K562 (cell line): ENCODE results near the gene IFITM2. TPM values are rescaled to one million over a fixed set of nuclear protein-coding genes. Genes with fewer than 3 reads are reported as not detected.

Source experiments
- NR4A1 ChIP-seq, 2 experiments: fragments of 250-450 bp in 1 of 2; fragments of 450-650 bp in 1 of 2; sonication (Bioruptor Pico) in 1 of 2; IDR thresholded peaks; 2 replicates each; pipeline versions ENCODE4 v1.4.0 to v1.6.1; 2016 to 2020; ENCODE audit warnings: mild to moderate bottlenecking in 2 of 2, missing compliant biosample characterization in 1 of 2, missing genetic modification characterization in 1 of 2, moderate library complexity in 1 of 2
- ZBTB26 ChIP-seq: fragments of 450-650 bp; formaldehyde crosslinking; IDR thresholded peaks from 2 replicates; pipeline ENCODE4 v1.4.0; 2022; ENCODE audit warnings: missing genetic modification characterization
- ZNF407 ChIP-seq: fragments of 450-650 bp; IDR thresholded peaks from 2 replicates; pipeline ENCODE4 v1.6.1; 2016; ENCODE audit warnings: low read depth
- ZNF583 ChIP-seq: fragments of 250-450 bp; sonication (Bioruptor Pico); IDR thresholded peaks from 2 replicates; pipeline ENCODE4 v1.4.0; 2020
- ZNF584 ChIP-seq: fragments of 200-800 bp; sonication (Bioruptor generic); IDR thresholded peaks from 2 replicates; pipeline ENCODE4 v1.6.1; 2016; ENCODE audit warnings: low read depth, mild to moderate bottlenecking, missing genetic modification characterization, missing compliant biosample characterization
- polyA plus RNA-seq, 8 experiments: library from polyadenylated mRNA; depleted of rRNA in 4 of 8; stranded (reverse) in 5 of 8; unstranded in 3 of 8; fragments of >200 nt; fragmentation: Nextera tagmentation in 2 of 8; fragmentation: Illumina TruSeq in 1 of 8; extraction: Ambion mirVana in 2 of 8; extraction: Trizol in 1 of 8; gene quantifications; 2 replicates each; pipeline versions ENCODE4 v1.2.1 to v1.2.3, GENCODE V29; 2011 to 2014; ENCODE audit warnings: inconsistent platforms in 1 of 8, missing spikeins in 1 of 8
- total RNA-seq, 7 experiments: library from RNA; depleted of rRNA in 6 of 7; stranded (reverse); fragments of >200 nt in 6 of 7; fragmentation: Illumina TruSeq in 2 of 7; extraction: Trizol in 2 of 7; gene quantifications; 2 replicates each; pipeline versions ENCODE4 v1.2.1 to v1.2.3, GENCODE V29; 2011 to 2021; ENCODE audit warnings: low replicate concordance in 1 of 7

The IFITM2 gene
- total and polyA plus RNA-seq, 9 of the 15 experiments (the other 6 are each of a cell fraction or from before 2014, with no cell fraction given) = 52.8 to 4,872 (median 356) TPM

- no peak for TF ChIP-seq ZNF407
- TF ChIP-seq ZBTB26 (CRISPR knock-in tag) = no peak
- 0 out of 2 replicates have a peak, but pooled peaks have one; percentile 26 for TF ChIP-seq ZNF583 (CRISPR knock-in tag)
- TF ChIP-seq ZNF584 (CRISPR knock-in tag) = no peak
- no peak for TF ChIP-seq NR4A1 (CRISPR knock-in tag; IDR thresholded peaks at IDR 0.05)
- no peak for TF ChIP-seq NR4A1 (tag; IDR thresholded peaks at IDR 0.05)
These were observed 26.8 kb downstream of the IFITM2 start (continued) for GRCh38 chr11:334264-334994.
